ENCODE measurements around the gene ZNF407.

The ZNF407 gene

DNA sequence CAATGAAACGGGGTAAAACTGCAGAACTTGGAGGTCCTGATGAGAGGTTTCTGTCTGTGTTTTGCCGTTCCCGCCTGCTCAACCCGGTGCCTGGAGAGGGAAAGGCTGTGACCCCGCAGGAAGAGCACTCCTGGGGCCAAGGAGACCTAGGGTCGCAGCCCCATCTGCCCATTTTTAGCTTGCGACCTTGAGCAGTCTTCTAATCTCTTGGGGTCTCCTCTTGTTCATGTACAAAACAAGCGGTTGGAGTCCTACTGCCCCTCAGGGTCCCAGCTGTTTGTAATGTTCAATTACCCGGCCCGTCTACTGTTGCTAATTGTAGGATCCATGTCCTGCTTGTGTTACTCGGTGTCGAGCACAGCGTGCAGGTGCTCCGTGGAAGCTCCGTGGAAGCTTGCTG is 506.8 kb downstream of the ZNF407 start:
- no peak for DNase-seq (ENCODE audit: low read depth)

DNA sequence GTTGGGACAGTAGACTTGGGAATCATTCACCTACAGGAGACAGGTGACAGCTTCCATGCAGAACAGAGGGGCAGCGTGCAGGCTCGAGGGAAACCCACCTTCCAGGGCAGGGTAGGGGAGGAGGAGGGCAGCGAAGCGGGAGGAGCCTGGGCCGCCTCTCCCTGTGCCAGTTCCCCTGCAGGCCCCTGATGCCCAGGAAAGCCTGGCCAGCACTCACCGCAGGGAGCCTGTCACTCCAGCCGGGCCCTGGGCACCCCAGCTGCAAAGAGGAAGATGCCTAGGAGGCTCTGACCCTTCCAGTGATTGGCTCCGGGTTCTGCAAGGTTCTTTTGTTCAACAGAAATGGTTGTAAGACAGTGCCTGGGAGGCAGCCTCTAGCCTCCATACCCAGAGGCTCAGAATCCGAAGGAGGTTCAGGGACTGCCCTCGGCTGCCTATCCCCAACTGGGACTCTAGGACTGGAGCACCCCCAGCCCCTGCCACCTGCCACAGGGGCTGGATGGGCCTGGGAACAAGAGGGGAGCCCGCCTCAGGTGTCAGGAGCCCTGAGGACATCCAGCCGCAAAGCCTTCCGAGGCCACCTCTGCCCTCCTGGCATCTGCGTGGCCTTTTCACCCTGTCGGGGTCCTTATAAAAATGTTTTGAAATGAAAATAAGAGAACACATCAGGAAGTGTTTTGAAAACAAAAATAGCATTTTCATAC is 508.0 kb downstream of the ZNF407 start:
- no peak for DNase-seq (ENCODE audit: low read depth)

GRCh38 chr18:75106746-75107145 is 509.1 kb downstream of the ZNF407 start:
- DNase-seq (ENCODE audit: low read depth): no peak

DNA sequence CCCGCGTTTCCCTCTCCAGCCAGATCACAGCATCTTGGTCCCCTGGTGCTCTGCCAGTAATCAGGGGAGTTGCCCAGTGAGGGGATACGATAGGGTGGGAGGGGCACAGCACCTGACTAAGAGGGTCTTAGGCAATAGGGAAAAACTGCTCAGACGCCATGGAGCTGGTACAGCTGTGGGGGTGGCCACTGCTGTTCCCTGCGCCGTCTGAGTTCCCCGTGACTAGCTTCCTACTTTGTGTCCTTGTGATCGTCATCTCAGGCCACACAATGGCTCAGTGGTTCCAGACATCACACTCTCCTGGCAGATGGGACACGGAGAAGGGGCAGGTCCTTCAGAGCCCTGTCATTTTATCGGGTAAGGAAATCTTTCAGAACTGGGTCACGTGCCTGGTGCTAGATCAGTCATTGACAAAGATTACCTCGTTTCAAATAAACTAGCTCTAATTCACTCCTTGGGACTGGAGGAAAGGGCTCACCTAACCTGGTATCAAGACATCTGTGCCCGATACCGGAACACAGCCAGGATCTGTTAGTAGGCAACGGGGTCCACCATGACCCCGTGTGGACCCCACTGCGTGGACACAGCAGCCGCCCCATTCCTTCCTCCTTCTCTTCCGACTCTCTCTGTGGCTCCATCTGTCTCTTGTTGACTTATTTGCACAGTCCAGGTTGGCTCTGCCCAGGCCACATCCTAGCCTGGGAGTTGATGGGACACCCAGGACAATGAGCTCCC is 509.7 kb downstream of the ZNF407 start:
- DNase-seq (ENCODE audit: low read depth): no peak

DNA sequence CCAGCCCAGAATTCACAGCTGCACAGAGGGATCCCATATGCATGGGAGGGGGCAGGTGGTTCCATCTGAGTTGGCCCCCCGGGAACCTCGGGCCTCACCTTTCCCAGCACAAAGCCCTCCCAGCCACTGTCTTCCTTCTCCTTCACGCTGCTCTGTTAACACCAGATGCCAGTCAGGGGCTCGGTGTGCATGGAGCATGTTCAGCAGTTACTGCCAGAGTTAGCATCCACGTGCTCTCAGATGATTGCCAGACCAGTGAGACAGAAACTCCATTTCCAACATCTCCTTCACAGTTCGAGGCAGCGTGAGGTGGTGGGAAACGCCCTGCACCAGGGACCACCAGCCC is 510.2 kb downstream of the ZNF407 start:
- no peak for DNase-seq (ENCODE audit: low read depth)

DNA sequence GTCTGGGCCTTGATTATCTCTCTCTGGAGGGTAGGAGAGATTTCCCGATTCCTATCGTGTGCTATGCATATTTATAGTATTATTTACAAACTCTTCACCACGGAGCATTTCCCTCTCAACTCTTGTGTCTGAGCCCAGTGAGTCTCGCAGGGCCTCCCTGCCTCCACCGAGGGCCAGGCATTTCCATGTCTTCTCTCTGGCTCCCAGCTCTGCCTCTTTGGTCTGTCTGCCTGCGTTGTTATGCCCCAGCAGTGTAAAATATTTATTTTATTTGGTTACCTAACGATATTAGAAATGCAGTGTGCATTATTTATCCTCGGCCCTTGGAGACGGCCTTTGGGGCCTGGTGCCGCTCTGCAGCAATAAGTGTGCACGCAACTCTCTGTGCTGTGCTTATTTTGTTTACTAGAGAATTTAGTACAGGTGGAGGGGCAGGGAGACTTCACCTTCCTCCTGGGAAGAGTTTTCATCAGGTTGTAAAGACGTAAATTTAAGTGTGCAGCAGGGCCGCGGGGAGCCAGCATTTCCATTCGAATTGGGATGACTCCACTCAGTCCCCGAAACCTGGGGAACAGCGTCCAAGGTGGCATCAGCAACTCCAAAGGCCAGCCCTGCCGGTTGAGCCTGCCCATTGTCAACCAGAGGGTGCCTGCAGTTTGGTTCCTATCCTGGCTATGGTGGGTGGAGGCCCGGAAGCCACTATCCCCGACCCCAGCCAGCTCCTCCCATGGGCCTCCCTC is 511.1 kb downstream of the ZNF407 start:
- DNase-seq (ENCODE audit: low read depth): no peak

DNA sequence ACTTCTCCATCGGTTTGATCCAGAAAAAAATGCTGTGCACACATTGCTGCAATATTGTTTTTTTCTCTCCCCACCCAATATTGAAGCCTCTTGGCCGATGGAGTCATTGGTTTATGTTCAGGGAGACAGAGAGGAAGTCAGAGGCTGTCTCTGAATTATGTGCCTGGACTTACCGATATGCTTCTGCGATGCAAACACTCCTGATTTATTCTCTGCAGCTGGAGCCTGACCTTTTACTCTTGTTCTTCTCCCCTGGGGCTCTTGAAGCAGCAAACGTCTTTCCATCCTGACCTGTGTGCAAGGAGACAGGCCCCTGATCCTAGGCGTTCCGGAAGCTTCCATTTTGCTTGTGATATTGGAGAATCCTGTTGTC is 511.6 kb downstream of the ZNF407 start:
- no peak for DNase-seq (ENCODE audit: low read depth)

DNA sequence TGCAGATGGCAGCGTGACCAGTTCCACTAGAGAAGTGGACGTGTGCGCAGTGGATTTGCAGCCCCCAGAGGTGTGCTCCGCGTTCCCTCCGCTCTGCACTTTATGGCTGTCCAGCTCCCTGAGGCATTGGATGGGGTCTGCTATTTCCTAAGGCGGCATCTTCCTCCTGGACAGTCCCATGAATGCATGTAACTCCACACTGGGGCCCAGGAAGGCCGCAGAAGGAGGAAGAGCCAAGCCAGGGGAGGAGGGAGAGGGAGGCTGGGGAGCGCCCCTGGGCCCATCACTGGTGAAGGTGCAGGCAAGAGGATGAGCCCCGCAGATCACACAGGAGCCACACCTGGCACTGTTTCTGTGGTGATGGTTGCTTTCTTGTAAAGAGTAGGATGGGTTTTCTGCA is 512.1 kb downstream of the ZNF407 start:
- DNase-seq (ENCODE audit: low read depth): no peak

DNA sequence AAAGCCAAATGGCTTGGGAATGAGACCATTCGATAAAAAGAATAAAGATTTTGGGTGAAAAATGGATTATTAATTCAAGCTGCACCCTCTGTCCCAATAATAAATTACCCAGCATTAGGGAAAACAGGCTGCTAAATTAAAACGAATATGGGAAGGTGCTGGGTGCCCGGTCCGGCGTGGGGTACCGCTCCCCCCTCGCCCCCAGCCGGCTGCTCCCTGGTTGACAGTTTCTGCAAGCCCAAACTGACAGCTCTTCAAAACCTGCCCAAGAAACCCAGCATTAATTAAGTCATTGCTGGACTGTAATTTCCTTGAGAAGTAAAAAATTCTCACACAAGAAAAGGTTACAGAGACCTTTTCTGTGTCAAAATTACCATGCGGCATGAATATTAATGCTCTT is 512.6 kb downstream of the ZNF407 start:
- no peak for DNase-seq (ENCODE audit: low read depth)

GRCh38 chr18:75110846-75111415 is 513.3 kb downstream of the ZNF407 start:
- no peak for DNase-seq (ENCODE audit: low read depth)

GRCh38 chr18:75111760-75112159 is 514.1 kb downstream of the ZNF407 start:
- no peak for DNase-seq (ENCODE audit: low read depth)

- DNase-seq (ENCODE audit: low read depth): no peak
Measured at GRCh38 chr18:75112186-75113096, 514.8 kb downstream of the ZNF407 start.

- DNase-seq (ENCODE audit: low read depth): no peak
Measured at GRCh38 chr18:75113455-75113854, 515.8 kb downstream of the ZNF407 start.

DNA sequence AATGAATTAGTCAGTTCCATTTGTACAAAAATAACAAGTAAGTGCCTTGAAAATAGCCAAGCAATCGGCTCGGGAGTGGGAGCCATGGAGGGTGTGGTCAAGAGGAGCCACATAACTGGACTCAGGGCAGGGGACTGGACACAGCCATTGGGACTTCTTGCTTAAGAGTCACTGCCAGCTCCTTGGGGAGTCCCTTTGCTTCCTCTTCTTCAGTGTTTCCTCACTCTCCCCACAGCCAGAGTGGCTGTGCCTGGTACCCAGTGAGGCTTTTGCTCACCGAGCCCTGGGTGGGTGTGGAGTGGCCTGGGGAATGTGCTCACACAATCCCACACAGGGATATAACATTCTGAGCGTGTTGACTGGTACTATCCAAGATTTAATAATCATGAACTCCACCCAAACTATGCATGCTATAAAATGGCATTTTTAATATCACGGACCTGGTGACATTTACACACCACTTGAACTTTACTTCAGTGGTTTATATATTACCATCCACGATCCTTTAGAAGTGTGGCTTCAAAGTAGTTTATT is 516.6 kb downstream of the ZNF407 start:
- no peak for DNase-seq (ENCODE audit: low read depth)
